ENCODE measurements around the gene TMEM45A.
"Not testable (repeated sequence)": the region's sequence is repeated elsewhere in the genome, so short reads cannot be mapped to it uniquely, and the experiment has no call there.

Gene TMEM45A

GRCh38 chr3:100486808-100487207 lies 5.6 kb upstream of the TMEM45A start:
- DNase-seq: no peak

GRCh38 chr3:100489118-100489517 lies 3.3 kb upstream of the TMEM45A start:
- no peak for DNase-seq

- DNase-seq: no peak
Observed at GRCh38 chr3:100496711-100497261, 4.4 kb downstream of the TMEM45A start.

GRCh38 chr3:100499651-100500050 lies 7.2 kb downstream of the TMEM45A start:
- no peak for DNase-seq

GRCh38 chr3:100500320-100500880 lies 8.0 kb downstream of the TMEM45A start:
- DNase-seq: no peak

- no peak for DNase-seq
Observed at GRCh38 chr3:100503448-100503847, 11.0 kb downstream of the TMEM45A start.

- no peak for DNase-seq
Observed at GRCh38 chr3:100506355-100506754, 13.9 kb downstream of the TMEM45A start.

GRCh38 chr3:100509818-100510217 lies 17.4 kb downstream of the TMEM45A start:
- not testable (repeated sequence) for DNase-seq

GRCh38 chr3:100516232-100516631 lies 23.8 kb downstream of the TMEM45A start:
- DNase-seq: no peak

GRCh38 chr3:100516838-100517237 lies 24.4 kb downstream of the TMEM45A start:
- DNase-seq: no peak

GRCh38 chr3:100517276-100517675 lies 24.9 kb downstream of the TMEM45A start:
- no peak for DNase-seq

GRCh38 chr3:100518244-100518643 lies 25.8 kb downstream of the TMEM45A start:
- no peak for DNase-seq

- DNase-seq: no peak
Observed at GRCh38 chr3:100518983-100519382, 26.6 kb downstream of the TMEM45A start.

- no peak for DNase-seq
Observed at GRCh38 chr3:100521439-100521845, 29.0 kb downstream of the TMEM45A start.

- no peak for DNase-seq
Observed at GRCh38 chr3:100522125-100522524, 29.7 kb downstream of the TMEM45A start.

GRCh38 chr3:100523050-100523760 lies 30.8 kb downstream of the TMEM45A start:
- DNase-seq: no peak

GRCh38 chr3:100525753-100526612 lies 33.6 kb downstream of the TMEM45A start:
- DNase-seq: no peak

GRCh38 chr3:100526613-100527346 lies 34.4 kb downstream of the TMEM45A start:
- DNase-seq: no peak

GRCh38 chr3:100527347-100527735 lies 34.9 kb downstream of the TMEM45A start:
- no peak for DNase-seq

GRCh38 chr3:100531093-100531492 lies 38.7 kb downstream of the TMEM45A start:
- no peak for DNase-seq

- no peak for DNase-seq
Observed at GRCh38 chr3:100532411-100532810, 40.0 kb downstream of the TMEM45A start.

- DNase-seq: no peak
Observed at GRCh38 chr3:100533176-100533575, 40.8 kb downstream of the TMEM45A start.

- DNase-seq: no peak
Observed at GRCh38 chr3:100535610-100535943, 43.2 kb downstream of the TMEM45A start.
